Measurements from ENCODE around the gene SPON1.

- TF ChIP-seq YY1 (IDR thresholded peaks at IDR 0.05; ENCODE audit: insufficient read depth, insufficient read length) (no peak), SUZ12 (IDR thresholded peaks at IDR 0.05; ENCODE audit: extremely low read depth, insufficient read depth, insufficient read length) (no peak)
Observed at GRCh38 chr11:14029971-14030920, 67.7 kb downstream of the SPON1 start.

Measured in NT2/D1 (cell line).